B cell (primary cell): ENCODE measurements around the gene AGXT.

Experiments
- CTCF ChIP-seq: fragments of 200-600 bp; IDR thresholded peaks from one replicate; pipeline ENCODE4 v1.8.0; 2022; ENCODE audit warnings: antibody characterized with exemption, mild to moderate bottlenecking
- EZH2 ChIP-seq: IDR thresholded peaks from 2 replicates; pipeline ENCODE4 v1.6.1; 2012; ENCODE audit warnings: borderline replicate concordance, low read depth, mild to moderate bottlenecking, moderate library complexity, low read length; ENCODE audit not compliant: insufficient read depth, poor library complexity, severe bottlenecking

GRCh38 chr2:240911641-240912265 lies 43.1 kb downstream of the AGXT start:
- no peak for TF ChIP-seq CTCF
- TF ChIP-seq EZH2: no peak
